Neuronal stem cell (in vitro differentiated cells): Measurements from ENCODE around the gene NAT16.

Experiments
- DNase-seq: peaks from one replicate; pipeline ENCODE4 v3.0.0-alpha.2; 2013; ENCODE audit warnings: low spot score
- H2AFZ ChIP-seq: one replicate; pipeline ENCODE4 v1.6.1; 2013; ENCODE audit warnings: mild to moderate bottlenecking, low read length, inconsistent platforms
- H2AK5ac ChIP-seq: 2 replicates; pipeline ENCODE4 v1.6.1; 2013; ENCODE audit warnings: low read depth, mild to moderate bottlenecking, inconsistent platforms, low read length, moderate library complexity, mixed read lengths
- H2BK120ac ChIP-seq: 2 replicates; pipeline ENCODE4 v1.6.1; 2013; ENCODE audit warnings: low read depth, mild to moderate bottlenecking, inconsistent platforms, low read length, moderate library complexity, mixed read lengths
- H2BK12ac ChIP-seq: one replicate; pipeline ENCODE4 v1.6.1; 2013; ENCODE audit warnings: low read length, inconsistent platforms
- H2BK15ac ChIP-seq: 2 replicates; pipeline ENCODE4 v1.6.1; 2013; ENCODE audit warnings: mild to moderate bottlenecking, low read length, inconsistent platforms, mixed read lengths
- H2BK5ac ChIP-seq: one replicate; pipeline ENCODE4 v1.6.1; 2013; ENCODE audit warnings: inconsistent platforms, mild to moderate bottlenecking, low read length, moderate library complexity
- H3K14ac ChIP-seq: one replicate; pipeline ENCODE4 v1.6.1; 2013; ENCODE audit warnings: low read length, inconsistent platforms
- H3K18ac ChIP-seq: 2 replicates; pipeline ENCODE4 v1.6.1; 2013; ENCODE audit warnings: low read length, inconsistent platforms
- H3K23ac ChIP-seq: 2 replicates; pipeline ENCODE4 v1.6.1; 2013; ENCODE audit warnings: low read depth, mild to moderate bottlenecking, mixed read lengths, low read length, inconsistent platforms; ENCODE audit not compliant: poor library complexity
- H3K27ac ChIP-seq: replicated peaks from 3 replicates; pipeline ENCODE4 v1.5.1; 2013; ENCODE audit warnings: low read length, inconsistent platforms
- H3K27me3 ChIP-seq, 3 experiments: 2 replicates each; pipeline ENCODE4 v1.6.1; 2013; ENCODE audit warnings: low read length in 3 of 3, mild to moderate bottlenecking in 2 of 3, inconsistent platforms in 1 of 3, low read depth in 1 of 3, mixed read lengths in 1 of 3, moderate library complexity in 1 of 3; ENCODE audit not compliant: control insufficient read depth in 3 of 3, insufficient read depth in 3 of 3
- H3K36me3 ChIP-seq, 2 donors: replicated peaks in 1 of 2; 2 replicates each; pipeline ENCODE4 v1.6.1; 2013; ENCODE audit warnings: low read length in 2 of 2; ENCODE audit not compliant: control insufficient read depth in 2 of 2, insufficient read depth in 2 of 2
- H3K4ac ChIP-seq: 2 replicates; pipeline ENCODE4 v1.6.1; 2013; ENCODE audit warnings: inconsistent platforms, mild to moderate bottlenecking, low read length, moderate library complexity
- H3K4me1 ChIP-seq, 2 donors: 1 replicate in 1 of 2; 2 replicates in 1 of 2; pipeline ENCODE4 v1.6.1; 2013; ENCODE audit warnings: low read length in 2 of 2, low read depth in 1 of 2; ENCODE audit not compliant: control insufficient read depth in 2 of 2, insufficient read depth in 1 of 2
- H3K4me2 ChIP-seq: one replicate; pipeline ENCODE4 v1.6.1; 2013; ENCODE audit warnings: mild to moderate bottlenecking, low read length, inconsistent platforms; ENCODE audit not compliant: insufficient read depth, poor library complexity, severe bottlenecking
- H3K4me3 ChIP-seq, 2 donors: 2 replicates each; pipeline ENCODE4 v1.5.1; 2013; ENCODE audit warnings: low read length in 2 of 2, mild to moderate bottlenecking in 2 of 2, inconsistent platforms in 1 of 2, moderate library complexity in 1 of 2
- H3K79me1 ChIP-seq: one replicate; pipeline ENCODE4 v1.6.1; 2013; ENCODE audit warnings: low read depth, mild to moderate bottlenecking, inconsistent platforms, low read length, moderate library complexity
- H3K9ac ChIP-seq: one replicate; pipeline ENCODE4 v1.6.1; 2013; ENCODE audit warnings: mild to moderate bottlenecking, low read depth, low read length, inconsistent platforms; ENCODE audit not compliant: poor library complexity
- H3K9me3 ChIP-seq, 2 donors: replicated peaks in 1 of 2; 2 replicates each; pipeline versions ENCODE3 to v1.6.1; 2013; ENCODE audit warnings: low read length in 2 of 2, mild to moderate bottlenecking in 2 of 2, inconsistent platforms in 1 of 2, low read depth in 1 of 2, mixed read lengths in 1 of 2, moderate library complexity in 1 of 2; ENCODE audit not compliant: control insufficient read depth in 2 of 2, insufficient read depth in 1 of 2
- H4K8ac ChIP-seq: one replicate; pipeline ENCODE4 v1.6.1; 2013; ENCODE audit warnings: low read depth, mild to moderate bottlenecking, inconsistent platforms, low read length, moderate library complexity
- H4K91ac ChIP-seq: one replicate; pipeline ENCODE4 v1.6.1; 2013; ENCODE audit warnings: low read length, low read depth, mild to moderate bottlenecking, inconsistent platforms; ENCODE audit not compliant: poor library complexity
- WGBS, 2 donors: extraction: QIAGEN DNeasy Blood & Tissue Kit; methylation state at CpG; one replicate each; pipeline ENCODE4 v1.1.7; 2013; ENCODE audit warnings: missing lambda C conversion rate in 2 of 2, mixed read lengths in 1 of 2; ENCODE audit not compliant: insufficient read length in 2 of 2, insufficient replicate concordance in 1 of 2; ENCODE audit errors: extremely low coverage in 2 of 2; 5-methylcytosine and 5-hydroxymethylcytosine counted together

NAT16 gene

DNA sequence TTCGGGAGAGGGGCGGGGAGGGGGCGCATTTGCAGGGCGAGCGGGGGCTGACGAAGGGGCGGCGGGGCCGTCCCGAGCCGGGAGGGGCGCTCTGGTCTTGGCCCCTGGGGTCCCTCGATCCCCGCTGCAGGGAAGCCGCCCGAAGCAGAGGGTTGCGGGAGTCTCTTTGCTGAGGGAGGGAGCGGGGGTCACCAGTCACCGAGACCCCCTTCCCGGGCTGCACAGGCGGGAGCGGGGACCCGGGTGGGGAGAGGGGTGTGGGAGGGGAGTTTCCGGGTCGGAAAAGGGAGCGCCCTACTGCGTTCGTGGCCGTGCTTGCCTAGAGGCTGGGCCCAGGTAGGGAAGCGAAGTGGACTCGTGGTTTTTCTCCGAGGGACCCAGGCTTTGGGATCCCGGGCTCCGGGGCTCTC, 25.4 kb downstream of the NAT16 start:
- H4K8ac ChIP-seq, result no peak overlapping the region
- H2BK5ac ChIP-seq, result peak overlapping the region; percentile 83
- H2AFZ ChIP-seq, result peak overlapping the region; percentile 96
- H3K27ac ChIP-seq, result no peak overlapping the region
- H3K4me2 ChIP-seq, result peak overlapping the region; percentile 64
- H3K4me1 ChIP-seq, result peaks cover 9% of the 10 kb centered on the region in 2 donors
- no peak overlapping the region for H3K4ac ChIP-seq
- H3K36me3 ChIP-seq, result peaks cover 4 to 30% of the 10 kb centered on the region in 2 donors
- H3K18ac ChIP-seq, result peak overlapping the region; percentile 99
- H3K4me3 ChIP-seq, result peak overlapping the region; percentile 88 to 90
- no peak overlapping the region for H2BK12ac ChIP-seq
- H2BK15ac ChIP-seq, result peak overlapping the region; percentile 98
- WGBS, 2 donors, result no CpG with 5 or more reads among the region's 34 CpGs
- H3K23ac ChIP-seq, result peak overlapping the region; percentile 80
- no peak overlapping the region for H3K14ac ChIP-seq
- H3K27me3 ChIP-seq, result no peaks in the 10 kb centered on the region
- no peak overlapping the region for H4K91ac ChIP-seq
- H3K9me3 ChIP-seq, result no peaks in the 10 kb centered on the region
- no peak for DNase-seq
- peak overlapping the region; percentile 94 for H3K9ac ChIP-seq
- peak overlapping the region; percentile 51 for H2BK120ac ChIP-seq
- H2AK5ac ChIP-seq, result peak overlapping the region; percentile 43
- no peaks in the 10 kb centered on the region for H3K79me1 ChIP-seq

- Histone ChIP-seq H2BK5ac (peak within 1 kb of the TSS; percentile 83), H3K4me1 (peaks cover 8 to 9% of the 10 kb centered on the region in 2 donors), H3K23ac (peak within 1 kb of the TSS; percentile 80), H4K91ac (no peak within 1 kb of the TSS), H2BK120ac (peak within 1 kb of the TSS; percentile 51), H2AFZ (peak within 1 kb of the TSS; percentile 96), H3K14ac (peak within 1 kb of the TSS; percentile 58), H2AK5ac (peak within 1 kb of the TSS; percentile 54), H3K9ac (peak within 1 kb of the TSS; percentile 94), H3K18ac (peak within 1 kb of the TSS; percentile 99), H3K4me2 (peak within 1 kb of the TSS; percentile 64), H3K4me3 (peak within 1 kb of the TSS; percentile 88 to 90), H3K4ac (no peak within 1 kb of the TSS), H2BK12ac (no peak within 1 kb of the TSS), H3K27ac (no peak within 1 kb of the TSS), H3K9me3 (no peaks in the 10 kb centered on the region), H3K36me3 (peaks cover 2 to 25% of the 10 kb centered on the region in 2 donors), H3K27me3 (no peaks in the 10 kb centered on the region), H3K79me1 (no peaks in the 10 kb centered on the region), H2BK15ac (peak within 1 kb of the TSS; percentile 98), H4K8ac (no peak within 1 kb of the TSS)
- no CpG with 5 or more reads among the region's 51 CpGs for WGBS, 2 donors
- DNase-seq, result peak; percentile 100
These were observed 26.0 kb downstream of the NAT16 start, which contains the start of gene AP1S1 for GRCh38 chr7:101153969-101154692. AP1S1 (plus strand) TSS chr7:101154476; CDS start chr7:101154515, 39 bp downstream.

GRCh38 chr7:101151908-101152651, 28.0 kb downstream of the NAT16 start:
- H3K4ac ChIP-seq, result no peak overlapping the region
- no peak overlapping the region for H3K9ac ChIP-seq
- H3K14ac ChIP-seq, result no peak overlapping the region
- H3K23ac ChIP-seq, result no peak overlapping the region
- H2BK5ac ChIP-seq, result no peak overlapping the region
- H4K91ac ChIP-seq, result no peak overlapping the region
- H2BK15ac ChIP-seq, result no peak overlapping the region
- no peaks in the 10 kb centered on the region for H3K79me1 ChIP-seq
- no peak overlapping the region for H4K8ac ChIP-seq
- no peak overlapping the region for H3K18ac ChIP-seq
- H3K36me3 ChIP-seq, result peaks cover 2 to 7% of the 10 kb centered on the region in 2 donors
- H2AFZ ChIP-seq, result no peak overlapping the region
- H3K4me1 ChIP-seq, result peaks cover 8 to 9% of the 10 kb centered on the region in 2 donors
- no peak overlapping the region for H2AK5ac ChIP-seq
- no peak overlapping the region for H3K4me3 ChIP-seq
- WGBS, 2 donors, result no CpG with 5 or more reads among the region's 2 CpGs
- no peaks in the 10 kb centered on the region for H3K27me3 ChIP-seq
- no peak for DNase-seq
- H3K9me3 ChIP-seq, result no peaks in the 10 kb centered on the region
- H2BK120ac ChIP-seq, result no peak overlapping the region
- H3K4me2 ChIP-seq, result no peak overlapping the region
- no peak overlapping the region for H2BK12ac ChIP-seq
- no peak overlapping the region for H3K27ac ChIP-seq
